IMR-90 (cell line): ENCODE data around the gene FBXW8.

Experiments used
- CEBPB ChIP-seq: IDR thresholded peaks from 2 replicates; pipeline ENCODE4 v1.6.1; 2012; ENCODE audit warnings: low read depth, low read length, improper control_type of control experiment
- CHD1 ChIP-seq: IDR thresholded peaks from 2 replicates; pipeline ENCODE4 v1.6.1; 2012; ENCODE audit warnings: low read depth, low read length, improper control_type of control experiment
- CTCF ChIP-seq: conservative IDR thresholded peaks from 2 replicates; pipeline ENCODE4 v1.5.1; 2012; ENCODE audit warnings: mild to moderate bottlenecking, low read depth, low read length, improper control_type of control experiment
- MXI1 ChIP-seq: IDR thresholded peaks from 2 replicates; pipeline ENCODE4 v1.6.1; 2012; ENCODE audit warnings: low read depth, mild to moderate bottlenecking, low read length, moderate library complexity, borderline replicate concordance
- POLR2A ChIP-seq: IDR thresholded peaks from 2 replicates; pipeline ENCODE4 v1.6.1; 2012; ENCODE audit warnings: mild to moderate bottlenecking, low read depth, low read length
- RCOR1 ChIP-seq: IDR thresholded peaks from 2 replicates; pipeline ENCODE4 v1.6.1; 2012; ENCODE audit warnings: mild to moderate bottlenecking, low read length, improper control_type of control experiment; ENCODE audit not compliant: insufficient replicate concordance
- RFX5 ChIP-seq: IDR thresholded peaks from 2 replicates; pipeline ENCODE4 v1.8.0; 2012; ENCODE audit warnings: low read depth, mild to moderate bottlenecking, low read length, moderate library complexity
- USF2 ChIP-seq: fragments of 150-350 bp; IDR thresholded peaks from 2 replicates; pipeline ENCODE4 v1.6.1; 2017; ENCODE audit warnings: mild to moderate bottlenecking, antibody characterized with exemption, low read length, low read depth

DNA sequence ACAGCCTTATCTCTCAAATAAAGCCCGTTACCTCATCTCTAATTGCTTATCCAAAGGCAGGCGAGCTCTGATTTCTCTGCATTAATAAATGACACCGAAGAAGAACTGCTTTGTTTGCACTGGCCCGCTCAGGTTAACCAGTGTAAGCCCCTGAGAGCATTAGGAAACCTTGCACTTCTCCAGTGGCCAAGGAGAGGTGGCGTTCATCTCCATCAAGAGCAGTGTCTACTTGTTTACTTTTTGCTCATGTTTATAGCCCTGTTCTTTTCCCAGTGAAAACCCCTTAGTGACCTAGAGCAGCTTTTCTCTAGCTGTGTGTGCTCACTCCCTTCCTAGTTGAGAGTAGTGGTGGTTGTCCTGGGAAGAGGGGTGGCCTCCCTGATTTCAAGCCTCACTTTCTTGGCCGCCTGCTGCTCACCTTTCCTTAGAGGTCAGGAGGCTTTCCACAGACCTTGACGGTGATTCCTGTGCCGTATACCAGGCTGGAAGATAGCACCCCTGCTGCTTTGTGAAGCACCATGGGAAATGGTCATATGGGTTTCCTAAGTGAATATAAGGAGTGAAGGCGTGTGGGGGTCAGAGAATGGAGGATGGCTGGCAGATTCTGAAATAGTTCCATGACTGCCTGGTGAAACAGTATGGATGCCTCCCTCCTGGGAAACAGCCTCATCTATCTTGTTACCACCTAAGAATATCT lies 16.6 kb downstream of the FBXW8 start:
- TF ChIP-seq POLR2A (no peak), CEBPB (no peak), RFX5 (no peak), CTCF (no peak), MXI1 (no peak), RCOR1 (no peak), USF2 (no peak), CHD1 (no peak)
